GM12878 (cell line): Measurements from ENCODE around the gene VGF. TPM values are rescaled to one million over a fixed set of nuclear protein-coding genes. Genes with fewer than 3 reads are reported as not detected.

Source experiments
- ATAC-seq: fragments of 200-7000 bp; cut with Tn5 transposase; 3 replicates; pipeline ENCODE4 v1.9.1; 2020; ENCODE audit warnings: mild to moderate bottlenecking, moderate library complexity
- BruUV-seq: library from RNA; stranded (reverse); fragments of 400-500 nt; replicated peaks from 2 replicates; lab custom pipeline; 2021; lab: Mats Ljungman, UMichigan
- CTCF ChIA-PET: fragments of 300-600 bp; sonication (Branson Sonifier 250); formaldehyde crosslinking; extraction: SDS; loops from one replicate; lab custom pipeline; 2021; ENCODE audit warnings: inconsistent platforms; lab: Yijun Ruan, JAX
- POLR2A ChIA-PET: fragments of 350-600 bp; formaldehyde crosslinking; extraction: SDS; loops from one replicate; lab custom pipeline; 2021; ENCODE audit warnings: inconsistent platforms; lab: Charles Lee
- RAD21 ChIA-PET: fragments of 300-600 bp; sonication (Branson Sonifier 250); formaldehyde crosslinking; loops from one replicate; lab custom pipeline; 2023; ENCODE audit warnings: antibody characterized with exemption; ENCODE audit not compliant: unreplicated experiment; lab: Charles Lee
- SMC1A ChIA-PET: fragments of 300-600 bp; sonication (Branson Sonifier 250); formaldehyde crosslinking; loops from one replicate; lab custom pipeline; 2023; ENCODE audit not compliant: unreplicated experiment, uncharacterized antibody; lab: Charles Lee
- DNase-seq: peaks from one replicate; pipeline ENCODE4 v3.0.0-alpha.2; 2011; ENCODE audit warnings: low read depth, low spot score
- FAIRE-seq: peaks from 3 replicates; lab custom pipeline; 2011; peaks lifted over from hg19 to GRCh38; lab: Jason Lieb, UNC
- H2AFZ ChIP-seq: 2 replicates; pipeline ENCODE4 v1.6.0; 2011; ENCODE audit warnings: low read depth, low read length, control low read depth; ENCODE audit not compliant: control insufficient read depth
- H3K27ac ChIP-seq: 2 replicates; pipeline ENCODE4 v1.5.1; 2011; ENCODE audit warnings: control low read depth; ENCODE audit not compliant: control insufficient read depth, insufficient read depth
- H3K27me3 ChIP-seq, 2 experiments: replicated peaks in 1 of 2; 2 replicates each; pipeline versions ENCODE4 v1.6.0 to v1.6.1; 2011; ENCODE audit warnings: low read length in 1 of 2; ENCODE audit not compliant: control insufficient read depth in 2 of 2, insufficient read depth in 2 of 2
- H3K36me3 ChIP-seq, 2 experiments: 2 replicates each; pipeline ENCODE4 v1.5.1; 2011; ENCODE audit warnings: low read length in 1 of 2; ENCODE audit not compliant: control insufficient read depth in 2 of 2, insufficient read depth in 2 of 2
- H3K4me1 ChIP-seq: 2 replicates; pipeline ENCODE4 v1.6.1; 2011; ENCODE audit warnings: mild to moderate bottlenecking, low read length, moderate library complexity, mixed read lengths; ENCODE audit not compliant: control insufficient read depth, insufficient read depth
- H3K4me2 ChIP-seq: 2 replicates; pipeline ENCODE4 v1.6.0; 2011; ENCODE audit warnings: control low read depth; ENCODE audit not compliant: control insufficient read depth, insufficient read depth
- H3K4me3 ChIP-seq: fragments of 200-600 bp; sonication (generic); 2 replicates; pipeline ENCODE4 v1.5.1; 2016
- H3K79me2 ChIP-seq: 2 replicates; pipeline ENCODE4 v1.6.0; 2011; ENCODE audit warnings: low read length; ENCODE audit not compliant: control insufficient read depth, insufficient read depth
- H3K9ac ChIP-seq: 2 replicates; pipeline ENCODE4 v1.8.0; 2011; ENCODE audit warnings: low read length, control low read depth, mixed read lengths; ENCODE audit not compliant: control insufficient read depth, insufficient read depth
- H3K9me3 ChIP-seq: replicated peaks from 3 replicates; pipeline ENCODE4 v1.5.1; 2011; ENCODE audit warnings: mild to moderate bottlenecking, low read length; ENCODE audit not compliant: control insufficient read depth, insufficient read depth
- H4K20me1 ChIP-seq: 2 replicates; pipeline ENCODE4 v1.6.0; 2011; ENCODE audit not compliant: control insufficient read depth, insufficient read depth
- CBX5 ChIP-seq: sonication (generic); IDR thresholded peaks from 2 replicates; pipeline ENCODE4 v1.6.1; 2016; ENCODE audit warnings: low read depth, moderate library complexity, mild to moderate bottlenecking, inconsistent platforms
- CHD2 ChIP-seq: IDR thresholded peaks from 2 replicates; pipeline ENCODE4 v1.6.1; 2011; ENCODE audit warnings: low read depth, low read length, improper control_type of control experiment, borderline replicate concordance
- CREM ChIP-seq: IDR thresholded peaks from 2 replicates; pipeline ENCODE4 v1.6.1; 2014; ENCODE audit warnings: antibody characterized with exemption, low read depth
- KDM1A ChIP-seq: fragments of 200-600 bp; sonication (generic); IDR thresholded peaks from 2 replicates; pipeline ENCODE4 v1.6.1; 2016; ENCODE audit warnings: borderline replicate concordance
- PML ChIP-seq: IDR thresholded peaks from 2 replicates; pipeline ENCODE4 v1.6.1; 2012; ENCODE audit warnings: low read length, inconsistent platforms
- POLR2AphosphoS2 ChIP-seq: IDR thresholded peaks from 2 replicates; pipeline ENCODE4 v1.6.1; 2011; ENCODE audit warnings: low read depth, mild to moderate bottlenecking, low read length, improper control_type of control experiment, moderate library complexity
- SRF ChIP-seq, 2 experiments: IDR thresholded peaks; 2 replicates each; pipeline ENCODE4 v1.6.1; 2011; ENCODE audit warnings: low read depth in 2 of 2, low read length in 2 of 2, mild to moderate bottlenecking in 1 of 2, moderate library complexity in 1 of 2
- ZNF207 ChIP-seq: fragments of 450-650 bp; IDR thresholded peaks from 2 replicates; pipeline ENCODE4 v1.6.1; 2014; ENCODE audit warnings: antibody characterized with exemption, mild to moderate bottlenecking, borderline replicate concordance
- WGBS: methylation state at CpG from one replicate; pipeline ENCODE4 v1.1.6; 2016; ENCODE audit warnings: low lambda C conversion rate; ENCODE audit not compliant: insufficient replicate concordance, insufficient coverage; ENCODE audit errors: missing lambda C conversion rate; 5-methylcytosine and 5-hydroxymethylcytosine counted together
- in situ Hi-C: fragments of 300-500 bp; cut with MboI; formaldehyde crosslinking; loops from 9 replicates; pipeline ENCODE4 v1.14.3; 2018; ENCODE audit warnings: mixed read lengths
- intact Hi-C: fragments of 100-400 bp; cut with micrococcal nuclease; formaldehyde crosslinking; loops from one replicate; pipeline ENCODE4 v1.14.2; 2022; ENCODE audit not compliant: unreplicated experiment
- polyA plus RNA-seq, 11 experiments: library from polyadenylated mRNA; depleted of rRNA in 4 of 11; unstranded in 6 of 11; stranded (reverse) in 5 of 11; fragments of >200 nt; fragmentation: Nextera tagmentation in 4 of 11; fragmentation: Illumina TruSeq in 1 of 11; extraction: Ambion mirVana in 4 of 11; extraction: Trizol in 1 of 11; gene quantifications; 1 replicate in 1 of 11; 2 replicates in 10 of 11; pipeline versions ENCODE4 v1.2.1 to v1.2.3, GENCODE V29; 2011 to 2016; ENCODE audit warnings: inconsistent platforms in 2 of 11, missing spikeins in 2 of 11, low read depth in 1 of 11
- total RNA-seq, 4 experiments: library from RNA; depleted of rRNA in 3 of 4; stranded (reverse); fragments of >200 nt in 3 of 4; fragmentation: Illumina TruSeq in 1 of 4; extraction: Trizol in 1 of 4; gene quantifications; 2 replicates each; pipeline versions ENCODE4 v1.2.1 to v1.2.3, GENCODE V29; 2013 to 2021
- TF ChIP-seq, protein P1 (sequence below): fragments of 450-650 bp; conservative IDR thresholded peaks from 2 replicates; pipeline ENCODE4 v1.6.1; 2017; ENCODE audit warnings: mild to moderate bottlenecking, moderate library complexity
- TF ChIP-seq, protein P2 (sequence below): IDR thresholded peaks from 2 replicates; pipeline ENCODE4 v1.6.1; 2012; ENCODE audit warnings: mild to moderate bottlenecking, low read depth, low read length

VGF gene
- total and polyA plus RNA-seq, 10 of the 15 experiments (the other 5 are each of a cell fraction or from before 2014, with no cell fraction given) = 0.09 to 0.25 (median 0.17) TPM; not detected in 6

DNA sequence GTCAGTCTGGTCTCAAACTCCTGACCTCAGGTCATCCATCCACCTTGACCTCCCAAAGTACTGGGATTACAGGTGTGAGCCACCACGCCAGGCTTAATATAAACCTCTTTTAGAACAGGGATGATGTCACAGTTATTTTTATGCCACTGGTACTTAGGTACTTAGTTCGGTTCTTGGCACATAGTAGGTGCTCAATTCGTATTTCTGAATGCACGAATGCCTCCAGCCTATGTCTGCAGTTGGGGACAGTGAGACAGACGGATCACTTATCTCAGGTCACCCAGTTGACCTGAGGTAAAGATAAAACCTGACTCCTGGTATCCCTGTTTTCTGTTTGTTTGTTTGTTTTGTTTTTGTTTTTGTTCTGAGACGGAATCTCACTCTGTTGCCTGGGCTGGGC, 20.8 kb upstream of the VGF start:
- Histone ChIP-seq H3K9me3 (no peaks in the 10 kb centered on the region), H3K9ac (no peak overlapping the region), H3K4me1 (no peaks in the 10 kb centered on the region), H4K20me1 (no peaks in the 10 kb centered on the region), H3K4me2 (no peak overlapping the region), H2AFZ (no peak overlapping the region; the same call in 1 of the 2 replicates), H3K27ac (no peak overlapping the region), H3K27me3 (no peaks in the 10 kb centered on the region; a peak in 1 of 4 replicates), H3K36me3 (no peaks in the 10 kb centered on the region), H3K79me2 (no peaks in the 10 kb centered on the region), H3K4me3 (no peak overlapping the region)
- ATAC-seq (no peak), FAIRE-seq (no peak), DNase-seq (no peak)
- no TSS peak for BruUV-seq
- ChIA-PET POLR2A (interaction anchor here (0.6 to 0.7 kb wide), 3 partner anchors 8 to 195 kb away, joined by 3 to 10 read pairs (median 3); no protein-coding TSS in a partner anchor), RAD21 (interaction anchor here (1.4 kb wide), 1 partner anchor 42 kb away, joined by 4 read pairs; no protein-coding TSS in a partner anchor), CTCF (interaction anchor here (2.1 kb wide), 1 partner anchor 42 kb away, joined by 12 read pairs; no protein-coding TSS in a partner anchor), SMC1A (interaction anchor here (1.4 kb wide), 1 partner anchor 97 kb away, joined by 4 read pairs; no protein-coding TSS in a partner anchor)
- 22% methylated on average over 6 of the region's 6 CpGs for WGBS
- TF ChIP-seq CBX5 = no peak
- no peak for TF ChIP-seq PML
- no peak for TF ChIP-seq SRF (IDR thresholded peaks at IDR 0.05; ENCODE audit: low read depth in 2 of 2, low read length in 2 of 2)
- TF ChIP-seq, protein P1, sequence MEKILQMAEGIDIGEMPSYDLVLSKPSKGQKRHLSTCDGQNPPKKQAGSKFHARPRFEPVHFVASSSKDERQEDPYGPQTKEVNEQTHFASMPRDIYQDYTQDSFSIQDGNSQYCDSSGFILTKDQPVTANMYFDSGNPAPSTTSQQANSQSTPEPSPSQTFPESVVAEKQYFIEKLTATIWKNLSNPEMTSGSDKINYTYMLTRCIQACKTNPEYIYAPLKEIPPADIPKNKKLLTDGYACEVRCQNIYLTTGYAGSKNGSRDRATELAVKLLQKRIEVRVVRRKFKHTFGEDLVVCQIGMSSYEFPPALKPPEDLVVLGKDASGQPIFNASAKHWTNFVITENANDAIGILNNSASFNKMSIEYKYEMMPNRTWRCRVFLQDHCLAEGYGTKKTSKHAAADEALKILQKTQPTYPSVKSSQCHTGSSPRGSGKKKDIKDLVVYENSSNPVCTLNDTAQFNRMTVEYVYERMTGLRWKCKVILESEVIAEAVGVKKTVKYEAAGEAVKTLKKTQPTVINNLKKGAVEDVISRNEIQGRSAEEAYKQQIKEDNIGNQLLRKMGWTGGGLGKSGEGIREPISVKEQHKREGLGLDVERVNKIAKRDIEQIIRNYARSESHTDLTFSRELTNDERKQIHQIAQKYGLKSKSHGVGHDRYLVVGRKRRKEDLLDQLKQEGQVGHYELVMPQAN = no peak
- no peak for TF ChIP-seq CHD2
- TF ChIP-seq CREM = no peak
- TF ChIP-seq KDM1A = no peak
- TF ChIP-seq POLR2AphosphoS2 = no peak
- TF ChIP-seq, protein P2, sequence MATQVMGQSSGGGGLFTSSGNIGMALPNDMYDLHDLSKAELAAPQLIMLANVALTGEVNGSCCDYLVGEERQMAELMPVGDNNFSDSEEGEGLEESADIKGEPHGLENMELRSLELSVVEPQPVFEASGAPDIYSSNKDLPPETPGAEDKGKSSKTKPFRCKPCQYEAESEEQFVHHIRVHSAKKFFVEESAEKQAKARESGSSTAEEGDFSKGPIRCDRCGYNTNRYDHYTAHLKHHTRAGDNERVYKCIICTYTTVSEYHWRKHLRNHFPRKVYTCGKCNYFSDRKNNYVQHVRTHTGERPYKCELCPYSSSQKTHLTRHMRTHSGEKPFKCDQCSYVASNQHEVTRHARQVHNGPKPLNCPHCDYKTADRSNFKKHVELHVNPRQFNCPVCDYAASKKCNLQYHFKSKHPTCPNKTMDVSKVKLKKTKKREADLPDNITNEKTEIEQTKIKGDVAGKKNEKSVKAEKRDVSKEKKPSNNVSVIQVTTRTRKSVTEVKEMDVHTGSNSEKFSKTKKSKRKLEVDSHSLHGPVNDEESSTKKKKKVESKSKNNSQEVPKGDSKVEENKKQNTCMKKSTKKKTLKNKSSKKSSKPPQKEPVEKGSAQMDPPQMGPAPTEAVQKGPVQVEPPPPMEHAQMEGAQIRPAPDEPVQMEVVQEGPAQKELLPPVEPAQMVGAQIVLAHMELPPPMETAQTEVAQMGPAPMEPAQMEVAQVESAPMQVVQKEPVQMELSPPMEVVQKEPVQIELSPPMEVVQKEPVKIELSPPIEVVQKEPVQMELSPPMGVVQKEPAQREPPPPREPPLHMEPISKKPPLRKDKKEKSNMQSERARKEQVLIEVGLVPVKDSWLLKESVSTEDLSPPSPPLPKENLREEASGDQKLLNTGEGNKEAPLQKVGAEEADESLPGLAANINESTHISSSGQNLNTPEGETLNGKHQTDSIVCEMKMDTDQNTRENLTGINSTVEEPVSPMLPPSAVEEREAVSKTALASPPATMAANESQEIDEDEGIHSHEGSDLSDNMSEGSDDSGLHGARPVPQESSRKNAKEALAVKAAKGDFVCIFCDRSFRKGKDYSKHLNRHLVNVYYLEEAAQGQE = no peak
- no peak for TF ChIP-seq ZNF207
- in situ Hi-C loops (no loop called here), intact Hi-C loops (no loop called here)
